HEK293 (cell line): ENCODE results near the gene RAC2.

Source experiments
- CTCF ChIA-PET: fragments of 350-600 bp; formaldehyde crosslinking; extraction: SDS; loops from one replicate; lab custom pipeline; 2021; ENCODE audit warnings: antibody characterized with exemption; lab: Yijun Ruan, JAX
- POLR2A ChIA-PET: fragments of 300-600 bp; formaldehyde crosslinking; extraction: SDS; loops from one replicate; lab custom pipeline; 2020; ENCODE audit warnings: antibody characterized with exemption, inconsistent platforms; lab: Yijun Ruan, JAX
- H3K27ac ChIP-seq: fragments of 200-500 bp; sonication (Bioruptor generic); 2 replicates; pipeline ENCODE4 v1.5.1; 2014; ENCODE audit warnings: low read depth, low read length, control low read depth, inconsistent platforms; ENCODE audit errors: extremely low read depth
- H3K36me3 ChIP-seq, 2 experiments: fragments of 200-500 bp in 1 of 2; sonication (Bioruptor generic) in 1 of 2; 1 replicate in 1 of 2; 2 replicates in 1 of 2; pipeline ENCODE4 v1.5.1; 2014 to 2017; ENCODE audit warnings: inconsistent platforms in 2 of 2, low read length in 2 of 2; ENCODE audit not compliant: control insufficient read depth in 2 of 2, insufficient read depth in 1 of 2
- H3K4me1 ChIP-seq: fragments of 200-500 bp; sonication (Bioruptor generic); 2 replicates; pipeline ENCODE4 v1.5.1; 2014; ENCODE audit warnings: mild to moderate bottlenecking, low read length, inconsistent platforms; ENCODE audit not compliant: control insufficient read depth, insufficient read depth
- H3K4me3 ChIP-seq: 2 replicates; pipeline ENCODE4 v1.5.1; 2011; ENCODE audit warnings: low read depth, mild to moderate bottlenecking, control low read depth, low read length, moderate library complexity
- H3K9me3 ChIP-seq: fragments of 200-500 bp; sonication (Bioruptor generic); 2 replicates; pipeline ENCODE4 v1.5.1; 2014; ENCODE audit warnings: low read depth, low read length, inconsistent platforms; ENCODE audit not compliant: control insufficient read depth, insufficient read depth
- GLIS1 ChIP-seq: fragments of 450-650 bp; formaldehyde crosslinking; IDR thresholded peaks from 2 replicates; pipeline ENCODE4 v1.5.1; 2016; ENCODE audit warnings: missing biosample characterization, missing genetic modification characterization
- OSR2 ChIP-seq: fragments of 450-650 bp; formaldehyde crosslinking; IDR thresholded peaks from 2 replicates; pipeline ENCODE4 v1.5.1; 2016; ENCODE audit warnings: missing biosample characterization, missing genetic modification characterization
- SP7 ChIP-seq: fragments of 450-650 bp; formaldehyde crosslinking; IDR thresholded peaks from 2 replicates; pipeline ENCODE4 v1.5.1; 2016; ENCODE audit warnings: missing biosample characterization, missing genetic modification characterization
- ZBTB17 ChIP-seq: fragments of 450-650 bp; formaldehyde crosslinking; IDR thresholded peaks from 2 replicates; pipeline ENCODE4 v1.5.1; 2016; ENCODE audit warnings: missing biosample characterization, missing genetic modification characterization
- ZNF114 ChIP-seq: fragments of 450-650 bp; formaldehyde crosslinking; IDR thresholded peaks from 2 replicates; pipeline ENCODE4 v1.5.0; 2017; ENCODE audit warnings: missing biosample characterization, missing genetic modification characterization
- ZNF423 ChIP-seq: fragments of 450-650 bp; formaldehyde crosslinking; IDR thresholded peaks from 2 replicates; pipeline ENCODE4 v1.5.1; 2016; ENCODE audit warnings: missing biosample characterization, missing genetic modification characterization
- ZNF549 ChIP-seq: fragments of 450-650 bp; IDR thresholded peaks from 2 replicates; pipeline ENCODE4 v1.5.1; 2018; ENCODE audit warnings: missing biosample characterization, missing genetic modification characterization, mild to moderate bottlenecking, inconsistent platforms, moderate library complexity
- TF ChIP-seq, protein P1 (sequence below): fragments of 450-650 bp; formaldehyde crosslinking; IDR thresholded peaks from 2 replicates; pipeline ENCODE4 v1.5.1; 2016; ENCODE audit warnings: missing biosample characterization, missing genetic modification characterization
- TF ChIP-seq, protein P2 (sequence below): fragments of 450-650 bp; formaldehyde crosslinking; IDR thresholded peaks from 2 replicates; pipeline ENCODE4 v1.5.1; 2016; ENCODE audit warnings: missing biosample characterization, missing genetic modification characterization
- TF ChIP-seq, protein P3 (sequence below): fragments of 450-650 bp; formaldehyde crosslinking; conservative IDR thresholded peaks from 2 replicates; pipeline ENCODE4 v1.5.1; 2016; ENCODE audit warnings: low read depth, missing biosample characterization, missing genetic modification characterization
- TF ChIP-seq, protein P4 (sequence below): fragments of 450-650 bp; formaldehyde crosslinking; IDR thresholded peaks from 2 replicates; pipeline ENCODE4 v1.5.1; 2016; ENCODE audit warnings: missing biosample characterization, missing genetic modification characterization
- TF ChIP-seq, protein P5 (sequence below): fragments of 450-650 bp; formaldehyde crosslinking; IDR thresholded peaks from 2 replicates; pipeline ENCODE4 v1.5.0; 2017; ENCODE audit warnings: missing biosample characterization, missing genetic modification characterization, borderline replicate concordance

Gene RAC2

DNA sequence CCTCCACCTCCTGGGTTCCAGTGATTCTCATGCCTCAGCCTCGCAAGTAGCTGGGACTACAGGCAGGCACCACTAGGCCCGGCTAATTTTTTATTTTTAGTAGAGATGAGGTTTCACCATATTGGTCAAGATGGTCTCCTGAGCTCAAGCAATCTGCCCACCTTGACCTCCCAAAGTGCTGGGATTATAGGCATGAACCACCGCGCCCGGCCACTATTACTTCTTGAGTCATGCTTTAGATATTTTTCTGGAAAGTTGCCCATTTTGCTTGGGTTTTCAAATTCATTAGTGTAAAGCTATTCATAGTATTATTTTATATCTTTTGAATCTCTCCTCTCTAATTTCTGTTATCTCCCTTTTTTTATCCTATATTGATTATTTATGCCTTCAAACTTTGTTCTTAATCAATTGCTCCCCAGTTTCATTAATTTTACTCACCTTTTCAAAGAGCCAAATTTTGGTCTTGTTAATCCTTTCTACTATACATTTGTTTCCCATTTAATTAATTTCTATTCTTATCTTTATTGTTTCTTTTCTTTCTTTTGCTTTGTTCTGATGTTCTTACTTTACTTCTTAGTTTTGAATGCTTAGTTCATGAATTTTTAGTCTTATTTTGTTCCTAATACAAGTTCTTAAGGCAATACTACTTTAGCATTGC, 10.3 kb upstream of the RAC2 start:
- H3K4me3 ChIP-seq: no peak overlapping the region
- TF ChIP-seq, protein P1, sequence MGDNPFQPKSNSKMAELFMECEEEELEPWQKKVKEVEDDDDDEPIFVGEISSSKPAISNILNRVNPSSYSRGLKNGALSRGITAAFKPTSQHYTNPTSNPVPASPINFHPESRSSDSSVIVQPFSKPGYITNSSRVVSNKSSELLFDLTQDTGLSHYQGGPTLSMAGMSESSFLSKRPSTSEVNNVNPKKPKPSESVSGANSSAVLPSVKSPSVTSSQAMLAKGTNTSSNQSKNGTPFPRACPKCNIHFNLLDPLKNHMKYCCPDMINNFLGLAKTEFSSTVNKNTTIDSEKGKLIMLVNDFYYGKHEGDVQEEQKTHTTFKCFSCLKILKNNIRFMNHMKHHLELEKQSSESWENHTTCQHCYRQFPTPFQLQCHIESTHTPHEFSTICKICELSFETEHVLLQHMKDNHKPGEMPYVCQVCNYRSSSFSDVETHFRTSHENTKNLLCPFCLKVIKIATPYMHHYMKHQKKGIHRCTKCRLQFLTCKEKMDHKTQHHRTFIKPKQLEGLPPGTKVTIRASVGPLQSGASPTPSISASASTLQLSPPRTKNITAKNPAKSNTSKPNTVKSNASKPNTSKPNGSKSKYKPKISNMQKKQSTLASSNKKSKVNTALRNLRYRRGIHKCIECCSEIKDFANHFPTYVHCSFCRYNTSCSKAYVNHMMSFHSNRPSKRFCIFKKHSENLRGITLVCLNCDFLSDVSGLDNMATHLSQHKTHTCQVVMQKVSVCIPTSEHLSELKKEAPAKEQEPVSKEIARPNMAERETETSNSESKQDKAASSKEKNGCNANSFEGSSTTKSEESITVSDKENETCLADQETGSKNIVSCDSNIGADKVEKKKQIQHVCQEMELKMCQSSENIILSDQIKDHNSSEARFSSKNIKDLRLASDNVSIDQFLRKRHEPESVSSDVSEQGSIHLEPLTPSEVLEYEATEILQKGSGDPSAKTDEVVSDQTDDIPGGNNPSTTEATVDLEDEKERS (tag by site-specific recombination): no peak
- TF ChIP-seq, protein P2, sequence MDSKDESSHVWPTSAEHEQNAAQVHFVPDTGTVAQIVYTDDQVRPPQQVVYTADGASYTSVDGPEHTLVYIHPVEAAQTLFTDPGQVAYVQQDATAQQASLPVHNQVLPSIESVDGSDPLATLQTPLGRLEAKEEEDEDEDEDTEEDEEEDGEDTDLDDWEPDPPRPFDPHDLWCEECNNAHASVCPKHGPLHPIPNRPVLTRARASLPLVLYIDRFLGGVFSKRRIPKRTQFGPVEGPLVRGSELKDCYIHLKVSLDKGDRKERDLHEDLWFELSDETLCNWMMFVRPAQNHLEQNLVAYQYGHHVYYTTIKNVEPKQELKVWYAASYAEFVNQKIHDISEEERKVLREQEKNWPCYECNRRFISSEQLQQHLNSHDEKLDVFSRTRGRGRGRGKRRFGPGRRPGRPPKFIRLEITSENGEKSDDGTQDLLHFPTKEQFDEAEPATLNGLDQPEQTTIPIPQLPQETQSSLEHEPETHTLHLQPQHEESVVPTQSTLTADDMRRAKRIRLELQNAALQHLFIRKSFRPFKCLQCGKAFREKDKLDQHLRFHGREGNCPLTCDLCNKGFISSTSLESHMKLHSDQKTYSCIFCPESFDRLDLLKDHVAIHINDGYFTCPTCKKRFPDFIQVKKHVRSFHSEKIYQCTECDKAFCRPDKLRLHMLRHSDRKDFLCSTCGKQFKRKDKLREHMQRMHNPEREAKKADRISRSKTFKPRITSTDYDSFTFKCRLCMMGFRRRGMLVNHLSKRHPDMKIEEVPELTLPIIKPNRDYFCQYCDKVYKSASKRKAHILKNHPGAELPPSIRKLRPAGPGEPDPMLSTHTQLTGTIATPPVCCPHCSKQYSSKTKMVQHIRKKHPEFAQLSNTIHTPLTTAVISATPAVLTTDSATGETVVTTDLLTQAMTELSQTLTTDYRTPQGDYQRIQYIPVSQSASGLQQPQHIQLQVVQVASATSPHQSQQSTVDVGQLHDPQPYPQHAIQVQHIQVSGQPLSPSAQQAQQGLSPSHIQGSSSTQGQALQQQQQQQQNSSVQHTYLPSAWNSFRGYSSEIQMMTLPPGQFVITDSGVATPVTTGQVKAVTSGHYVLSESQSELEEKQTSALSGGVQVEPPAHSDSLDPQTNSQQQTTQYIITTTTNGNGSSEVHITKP (tag by site-specific recombination): 0 out of 2 replicates have a peak, but pooled peaks have one; percentile 7
- TF ChIP-seq ZBTB17 (tag by site-specific recombination) (peak; percentile 87), ZNF423 (tag by site-specific recombination) (no peak), ZNF114 (0 out of 2 replicates have a peak, but pooled peaks have one; percentile 70), ZNF549 (tag by site-specific recombination) (no peak), OSR2 (tag by site-specific recombination) (no peak), SP7 (tag by site-specific recombination) (0 out of 2 replicates have a peak, but pooled peaks have one; percentile 7), GLIS1 (tag by site-specific recombination) (peak; percentile 33; the same call in 1 of the 2 replicates)
- TF ChIP-seq, protein P3, sequence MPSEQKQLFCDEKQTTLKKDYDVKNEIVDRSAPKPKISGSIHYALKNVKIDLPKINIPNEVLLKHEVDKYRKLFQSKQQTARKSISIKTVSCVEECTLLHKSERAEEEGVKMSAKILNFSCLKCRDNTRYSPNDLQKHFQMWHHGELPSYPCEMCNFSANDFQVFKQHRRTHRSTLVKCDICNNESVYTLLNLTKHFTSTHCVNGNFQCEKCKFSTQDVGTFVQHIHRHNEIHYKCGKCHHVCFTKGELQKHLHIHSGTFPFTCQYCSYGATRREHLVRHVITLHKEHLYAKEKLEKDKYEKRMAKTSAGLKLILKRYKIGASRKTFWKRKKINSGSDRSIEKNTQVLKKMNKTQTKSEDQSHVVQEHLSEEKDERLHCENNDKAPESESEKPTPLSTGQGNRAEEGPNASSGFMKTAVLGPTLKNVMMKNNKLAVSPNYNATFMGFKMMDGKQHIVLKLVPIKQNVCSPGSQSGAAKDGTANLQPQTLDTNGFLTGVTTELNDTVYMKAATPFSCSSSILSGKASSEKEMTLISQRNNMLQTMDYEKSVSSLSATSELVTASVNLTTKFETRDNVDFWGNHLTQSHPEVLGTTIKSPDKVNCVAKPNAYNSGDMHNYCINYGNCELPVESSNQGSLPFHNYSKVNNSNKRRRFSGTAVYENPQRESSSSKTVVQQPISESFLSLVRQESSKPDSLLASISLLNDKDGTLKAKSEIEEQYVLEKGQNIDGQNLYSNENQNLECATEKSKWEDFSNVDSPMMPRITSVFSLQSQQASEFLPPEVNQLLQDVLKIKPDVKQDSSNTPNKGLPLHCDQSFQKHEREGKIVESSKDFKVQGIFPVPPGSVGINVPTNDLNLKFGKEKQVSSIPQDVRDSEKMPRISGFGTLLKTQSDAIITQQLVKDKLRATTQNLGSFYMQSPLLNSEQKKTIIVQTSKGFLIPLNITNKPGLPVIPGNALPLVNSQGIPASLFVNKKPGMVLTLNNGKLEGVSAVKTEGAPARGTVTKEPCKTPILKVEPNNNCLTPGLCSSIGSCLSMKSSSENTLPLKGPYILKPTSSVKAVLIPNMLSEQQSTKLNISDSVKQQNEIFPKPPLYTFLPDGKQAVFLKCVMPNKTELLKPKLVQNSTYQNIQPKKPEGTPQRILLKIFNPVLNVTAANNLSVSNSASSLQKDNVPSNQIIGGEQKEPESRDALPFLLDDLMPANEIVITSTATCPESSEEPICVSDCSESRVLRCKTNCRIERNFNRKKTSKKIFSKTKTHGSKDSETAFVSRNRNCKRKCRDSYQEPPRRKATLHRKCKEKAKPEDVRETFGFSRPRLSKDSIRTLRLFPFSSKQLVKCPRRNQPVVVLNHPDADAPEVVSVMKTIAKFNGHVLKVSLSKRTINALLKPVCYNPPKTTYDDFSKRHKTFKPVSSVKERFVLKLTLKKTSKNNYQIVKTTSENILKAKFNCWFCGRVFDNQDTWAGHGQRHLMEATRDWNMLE (tag by site-specific recombination): 0 out of 2 replicates have a peak, but pooled peaks have one; percentile 14
- TF ChIP-seq, protein P4, sequence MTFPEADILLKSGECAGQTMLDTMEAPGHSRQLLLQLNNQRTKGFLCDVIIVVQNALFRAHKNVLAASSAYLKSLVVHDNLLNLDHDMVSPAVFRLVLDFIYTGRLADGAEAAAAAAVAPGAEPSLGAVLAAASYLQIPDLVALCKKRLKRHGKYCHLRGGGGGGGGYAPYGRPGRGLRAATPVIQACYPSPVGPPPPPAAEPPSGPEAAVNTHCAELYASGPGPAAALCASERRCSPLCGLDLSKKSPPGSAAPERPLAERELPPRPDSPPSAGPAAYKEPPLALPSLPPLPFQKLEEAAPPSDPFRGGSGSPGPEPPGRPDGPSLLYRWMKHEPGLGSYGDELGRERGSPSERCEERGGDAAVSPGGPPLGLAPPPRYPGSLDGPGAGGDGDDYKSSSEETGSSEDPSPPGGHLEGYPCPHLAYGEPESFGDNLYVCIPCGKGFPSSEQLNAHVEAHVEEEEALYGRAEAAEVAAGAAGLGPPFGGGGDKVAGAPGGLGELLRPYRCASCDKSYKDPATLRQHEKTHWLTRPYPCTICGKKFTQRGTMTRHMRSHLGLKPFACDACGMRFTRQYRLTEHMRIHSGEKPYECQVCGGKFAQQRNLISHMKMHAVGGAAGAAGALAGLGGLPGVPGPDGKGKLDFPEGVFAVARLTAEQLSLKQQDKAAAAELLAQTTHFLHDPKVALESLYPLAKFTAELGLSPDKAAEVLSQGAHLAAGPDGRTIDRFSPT: 0 out of 2 replicates have a peak, but pooled peaks have one; percentile 28
- TF ChIP-seq, protein P5, sequence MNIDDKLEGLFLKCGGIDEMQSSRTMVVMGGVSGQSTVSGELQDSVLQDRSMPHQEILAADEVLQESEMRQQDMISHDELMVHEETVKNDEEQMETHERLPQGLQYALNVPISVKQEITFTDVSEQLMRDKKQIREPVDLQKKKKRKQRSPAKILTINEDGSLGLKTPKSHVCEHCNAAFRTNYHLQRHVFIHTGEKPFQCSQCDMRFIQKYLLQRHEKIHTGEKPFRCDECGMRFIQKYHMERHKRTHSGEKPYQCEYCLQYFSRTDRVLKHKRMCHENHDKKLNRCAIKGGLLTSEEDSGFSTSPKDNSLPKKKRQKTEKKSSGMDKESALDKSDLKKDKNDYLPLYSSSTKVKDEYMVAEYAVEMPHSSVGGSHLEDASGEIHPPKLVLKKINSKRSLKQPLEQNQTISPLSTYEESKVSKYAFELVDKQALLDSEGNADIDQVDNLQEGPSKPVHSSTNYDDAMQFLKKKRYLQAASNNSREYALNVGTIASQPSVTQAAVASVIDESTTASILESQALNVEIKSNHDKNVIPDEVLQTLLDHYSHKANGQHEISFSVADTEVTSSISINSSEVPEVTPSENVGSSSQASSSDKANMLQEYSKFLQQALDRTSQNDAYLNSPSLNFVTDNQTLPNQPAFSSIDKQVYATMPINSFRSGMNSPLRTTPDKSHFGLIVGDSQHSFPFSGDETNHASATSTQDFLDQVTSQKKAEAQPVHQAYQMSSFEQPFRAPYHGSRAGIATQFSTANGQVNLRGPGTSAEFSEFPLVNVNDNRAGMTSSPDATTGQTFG (tag by site-specific recombination): no peak
- H3K9me3 ChIP-seq: no peaks in the 10 kb centered on the region
- H3K27ac ChIP-seq: no peak overlapping the region
- CTCF ChIA-PET: interaction anchor here (0.6 to 1.0 kb wide), 4 partner anchors 12 to 654 kb away, joined by 3 to 6 read pairs (median 4); no protein-coding TSS in a partner anchor
- H3K4me1 ChIP-seq: no peaks in the 10 kb centered on the region; the same call in 1 of the 2 replicates
- POLR2A ChIA-PET: no interaction called here
- H3K36me3 ChIP-seq: no peaks in the 10 kb centered on the region
